ENCODE data around the gene PAQR8.
A peak's percentile ranks its signal among the peaks of the same experiment; 100 is the strongest.

DNA sequence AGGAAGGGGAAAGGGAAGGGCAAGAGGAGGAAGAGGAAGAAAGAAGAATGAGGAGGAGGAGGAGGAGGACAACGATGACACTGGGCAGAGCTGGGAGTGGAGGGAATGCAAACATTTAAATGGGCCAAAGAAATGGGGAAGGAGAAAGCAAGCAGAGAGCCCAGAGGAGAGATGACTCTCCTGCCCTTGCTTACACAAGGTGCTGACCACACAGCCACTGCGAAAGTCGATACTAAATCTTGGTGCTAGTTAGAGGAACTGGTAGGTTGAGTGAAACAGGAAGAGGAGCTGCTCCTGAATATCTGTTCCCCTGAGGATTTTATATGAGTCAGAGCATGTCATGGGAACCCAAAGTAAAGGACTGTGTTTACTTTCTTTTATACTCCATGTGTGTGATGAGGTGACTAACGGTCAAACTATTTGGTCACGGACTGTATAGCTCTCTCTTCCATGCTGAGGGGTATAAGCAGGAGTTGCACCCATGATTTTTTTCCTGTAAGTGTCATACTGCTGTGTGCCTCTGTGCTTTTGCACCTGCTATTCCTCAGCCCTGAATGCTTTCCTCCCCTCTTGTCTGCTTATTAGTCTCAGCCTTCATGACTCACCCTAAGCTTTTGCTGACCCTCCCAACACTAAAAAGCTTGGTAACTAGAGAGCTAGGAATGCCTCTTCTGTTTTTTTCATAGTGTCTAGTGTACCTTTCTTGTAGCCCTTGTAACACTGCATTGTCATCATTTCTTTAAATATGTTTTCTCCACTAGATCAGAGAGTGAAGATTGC is 9.5 kb upstream of the PAQR8 start:
- peak in 1 of 2 donors; percentile 9 for TF ChIP-seq EP300 (IDR thresholded peaks at IDR 0.05)
- TF ChIP-seq, protein P1, sequence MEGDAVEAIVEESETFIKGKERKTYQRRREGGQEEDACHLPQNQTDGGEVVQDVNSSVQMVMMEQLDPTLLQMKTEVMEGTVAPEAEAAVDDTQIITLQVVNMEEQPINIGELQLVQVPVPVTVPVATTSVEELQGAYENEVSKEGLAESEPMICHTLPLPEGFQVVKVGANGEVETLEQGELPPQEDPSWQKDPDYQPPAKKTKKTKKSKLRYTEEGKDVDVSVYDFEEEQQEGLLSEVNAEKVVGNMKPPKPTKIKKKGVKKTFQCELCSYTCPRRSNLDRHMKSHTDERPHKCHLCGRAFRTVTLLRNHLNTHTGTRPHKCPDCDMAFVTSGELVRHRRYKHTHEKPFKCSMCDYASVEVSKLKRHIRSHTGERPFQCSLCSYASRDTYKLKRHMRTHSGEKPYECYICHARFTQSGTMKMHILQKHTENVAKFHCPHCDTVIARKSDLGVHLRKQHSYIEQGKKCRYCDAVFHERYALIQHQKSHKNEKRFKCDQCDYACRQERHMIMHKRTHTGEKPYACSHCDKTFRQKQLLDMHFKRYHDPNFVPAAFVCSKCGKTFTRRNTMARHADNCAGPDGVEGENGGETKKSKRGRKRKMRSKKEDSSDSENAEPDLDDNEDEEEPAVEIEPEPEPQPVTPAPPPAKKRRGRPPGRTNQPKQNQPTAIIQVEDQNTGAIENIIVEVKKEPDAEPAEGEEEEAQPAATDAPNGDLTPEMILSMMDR (IDR thresholded peaks at IDR 0.05) = no peak
- TF ChIP-seq POLR2A (IDR thresholded peaks at IDR 0.05) = no peak
